Superior temporal gyrus (tissue), 1 donor: ENCODE measurements around the gene SNX25.
A peak's percentile ranks its signal among the peaks of the same experiment; 100 is the strongest.
"Not testable (repeated sequence)": the region's sequence is repeated elsewhere in the genome, so short reads cannot be mapped to it uniquely, and the experiment has no call there.

ENCODE experiments used
- DNase-seq: peaks from one replicate; pipeline ENCODE4 v3.0.0-alpha.2; 2016; ENCODE audit errors: extremely low spot score

Gene SNX25

GRCh38 chr4:185205073-185205472 is 4.3 kb upstream of the SNX25 start:
- not testable (repeated sequence) for DNase-seq

GRCh38 chr4:185205697-185206342 is 3.6 kb upstream of the SNX25 start:
- DNase-seq: no peak

- DNase-seq: no peak
Observed at GRCh38 chr4:185207466-185207865, 1.9 kb upstream of the SNX25 start.

- not testable (repeated sequence) for DNase-seq
Observed at GRCh38 chr4:185209852-185210101, 379 bp downstream of the SNX25 start.

GRCh38 chr4:185210102-185210981 is 944 bp downstream of the SNX25 start:
- peak; percentile 56 for DNase-seq

GRCh38 chr4:185211035-185211434 is 1.6 kb downstream of the SNX25 start:
- DNase-seq: peak; percentile 48

GRCh38 chr4:185211641-185212040 is 2.2 kb downstream of the SNX25 start:
- DNase-seq: no peak

- DNase-seq: no peak
Observed at GRCh38 chr4:185212581-185212980, 3.2 kb downstream of the SNX25 start.

GRCh38 chr4:185213877-185214276 is 4.5 kb downstream of the SNX25 start:
- no peak for DNase-seq

GRCh38 chr4:185215261-185215660 is 5.9 kb downstream of the SNX25 start:
- no peak for DNase-seq

GRCh38 chr4:185217408-185217975 is 8.1 kb downstream of the SNX25 start:
- DNase-seq: peak; percentile 42

GRCh38 chr4:185218312-185218711 is 8.9 kb downstream of the SNX25 start:
- DNase-seq: no peak

GRCh38 chr4:185219551-185220344 is 10.3 kb downstream of the SNX25 start:
- DNase-seq: peak; percentile 70

- DNase-seq: no peak
Observed at GRCh38 chr4:185221491-185221890, 12.1 kb downstream of the SNX25 start.

GRCh38 chr4:185221912-185222311 is 12.5 kb downstream of the SNX25 start:
- no peak for DNase-seq

- no peak for DNase-seq
Observed at GRCh38 chr4:185222598-185222997, 13.2 kb downstream of the SNX25 start.

GRCh38 chr4:185224597-185224996 is 15.2 kb downstream of the SNX25 start:
- DNase-seq: no peak

GRCh38 chr4:185225940-185226339 is 16.5 kb downstream of the SNX25 start:
- DNase-seq: no peak

GRCh38 chr4:185227131-185227551 is 17.7 kb downstream of the SNX25 start:
- no peak for DNase-seq

GRCh38 chr4:185227713-185228278 is 18.4 kb downstream of the SNX25 start:
- DNase-seq: no peak

- DNase-seq: no peak
Observed at GRCh38 chr4:185229021-185229818, 19.8 kb downstream of the SNX25 start.
